KMS-11 (cell line): Measurements from ENCODE around the gene VEPH1.

Source experiments
- H2AFZ ChIP-seq: fragments of 200-600 bp; sonication (generic); 2 replicates; pipeline ENCODE4 v1.6.1; 2016; ENCODE audit warnings: antibody characterized with exemption, mixed run types, low read depth
- H3K27ac ChIP-seq: fragments of 200-600 bp; sonication (generic); 2 replicates; pipeline ENCODE4 v1.6.1; 2016; ENCODE audit warnings: mild to moderate bottlenecking, mixed run types
- H3K27me3 ChIP-seq: fragments of 200-600 bp; sonication (generic); 2 replicates; pipeline ENCODE4 v1.6.1; 2017; ENCODE audit warnings: mild to moderate bottlenecking, low read depth, mixed run types, moderate library complexity; ENCODE audit not compliant: insufficient read depth
- H3K36me3 ChIP-seq: fragments of 200-600 bp; sonication (generic); 2 replicates; pipeline ENCODE4 v1.6.1; 2017; ENCODE audit warnings: mild to moderate bottlenecking, mixed run types; ENCODE audit not compliant: insufficient read depth
- H3K4me1 ChIP-seq: fragments of 200-600 bp; sonication (generic); 2 replicates; pipeline ENCODE4 v1.6.1; 2016; ENCODE audit warnings: mild to moderate bottlenecking, low read depth, mixed run types; ENCODE audit not compliant: poor library complexity, severe bottlenecking
- H3K4me2 ChIP-seq: fragments of 200-600 bp; sonication (generic); 2 replicates; pipeline ENCODE4 v1.7.0; 2016; ENCODE audit warnings: mild to moderate bottlenecking, mixed run types
- H3K4me3 ChIP-seq: fragments of 200-600 bp; sonication (generic); IDR thresholded peaks from 2 replicates; pipeline ENCODE4 v1.6.1; 2017; ENCODE audit warnings: low read depth, low read length, mixed read lengths; ENCODE audit not compliant: insufficient read depth
- H3K79me2 ChIP-seq: fragments of 200-600 bp; sonication (generic); 2 replicates; pipeline ENCODE4 v1.6.1; 2016; ENCODE audit warnings: low read depth, mixed run types; ENCODE audit not compliant: insufficient read depth
- H3K9ac ChIP-seq: fragments of 200-600 bp; sonication (generic); 2 replicates; pipeline ENCODE4 v1.6.1; 2016; ENCODE audit warnings: mild to moderate bottlenecking, mixed run types
- H4K20me1 ChIP-seq: fragments of 200-600 bp; sonication (generic); 2 replicates; pipeline ENCODE4 v1.6.1; 2016; ENCODE audit warnings: mild to moderate bottlenecking, mixed run types; ENCODE audit not compliant: insufficient read depth
- TF ChIP-seq, protein P1 (sequence below): fragments of 200-600 bp; sonication (generic); conservative IDR thresholded peaks from 2 replicates; pipeline ENCODE4 v1.6.1; 2017; ENCODE audit warnings: low read depth, mild to moderate bottlenecking, antibody characterized with exemption, low read length, moderate library complexity, mixed read lengths

The VEPH1 gene

DNA sequence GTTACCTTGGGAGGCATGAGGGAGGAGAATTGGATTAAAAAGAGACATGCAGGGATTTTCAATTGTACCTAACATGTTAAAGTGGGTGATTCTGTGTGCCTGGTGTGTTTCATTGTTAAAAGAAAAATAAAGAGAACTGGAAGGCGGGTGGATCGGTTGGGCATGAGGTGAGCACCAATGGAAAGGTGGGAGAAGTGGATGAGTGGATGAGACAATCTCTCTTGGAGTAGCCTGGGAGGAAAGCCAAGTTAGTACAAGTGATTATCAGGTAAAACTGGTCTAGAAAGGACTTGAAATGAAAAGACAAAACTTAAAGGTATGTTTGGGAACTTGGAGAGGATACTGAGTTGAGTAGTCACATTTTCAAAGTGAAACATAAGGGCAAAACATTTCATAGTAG, 12.1 kb downstream of the VEPH1 start:
- Histone ChIP-seq H4K20me1 (no peaks in the 10 kb centered on the region), H3K4me2 (no peak overlapping the region), H2AFZ (no peak overlapping the region), H3K27me3 (no peaks in the 10 kb centered on the region), H3K79me2 (no peaks in the 10 kb centered on the region), H3K4me3 (no peak overlapping the region), H3K9ac (no peak overlapping the region), H3K36me3 (no peaks in the 10 kb centered on the region), H3K27ac (no peak overlapping the region), H3K4me1 (no peaks in the 10 kb centered on the region)
- TF ChIP-seq, protein P1, sequence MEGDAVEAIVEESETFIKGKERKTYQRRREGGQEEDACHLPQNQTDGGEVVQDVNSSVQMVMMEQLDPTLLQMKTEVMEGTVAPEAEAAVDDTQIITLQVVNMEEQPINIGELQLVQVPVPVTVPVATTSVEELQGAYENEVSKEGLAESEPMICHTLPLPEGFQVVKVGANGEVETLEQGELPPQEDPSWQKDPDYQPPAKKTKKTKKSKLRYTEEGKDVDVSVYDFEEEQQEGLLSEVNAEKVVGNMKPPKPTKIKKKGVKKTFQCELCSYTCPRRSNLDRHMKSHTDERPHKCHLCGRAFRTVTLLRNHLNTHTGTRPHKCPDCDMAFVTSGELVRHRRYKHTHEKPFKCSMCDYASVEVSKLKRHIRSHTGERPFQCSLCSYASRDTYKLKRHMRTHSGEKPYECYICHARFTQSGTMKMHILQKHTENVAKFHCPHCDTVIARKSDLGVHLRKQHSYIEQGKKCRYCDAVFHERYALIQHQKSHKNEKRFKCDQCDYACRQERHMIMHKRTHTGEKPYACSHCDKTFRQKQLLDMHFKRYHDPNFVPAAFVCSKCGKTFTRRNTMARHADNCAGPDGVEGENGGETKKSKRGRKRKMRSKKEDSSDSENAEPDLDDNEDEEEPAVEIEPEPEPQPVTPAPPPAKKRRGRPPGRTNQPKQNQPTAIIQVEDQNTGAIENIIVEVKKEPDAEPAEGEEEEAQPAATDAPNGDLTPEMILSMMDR: no peak

DNA sequence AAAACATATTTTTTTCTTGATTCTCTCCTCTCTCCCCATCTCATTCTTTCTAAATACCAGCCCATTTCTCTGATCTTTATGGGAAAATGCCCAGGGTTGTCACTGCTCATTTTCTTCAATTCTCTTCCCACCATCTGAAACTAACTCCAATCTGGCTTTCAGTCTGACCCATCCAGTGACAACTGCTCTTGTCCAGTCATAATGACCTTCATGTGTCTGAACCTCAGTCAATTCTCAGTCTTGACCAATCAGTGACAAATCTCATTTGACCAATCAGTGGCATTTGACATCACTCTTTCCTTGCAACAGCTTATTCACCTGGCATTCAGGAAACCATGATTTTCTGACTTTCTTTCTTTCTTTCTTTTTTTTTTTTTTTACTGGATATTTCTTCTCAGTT, 15.1 kb downstream of the VEPH1 start:
- H3K9ac ChIP-seq: no peak overlapping the region
- no peaks in the 10 kb centered on the region for H4K20me1 ChIP-seq
- no peak overlapping the region for H2AFZ ChIP-seq
- H3K4me3 ChIP-seq: no peak overlapping the region
- H3K36me3 ChIP-seq: no peaks in the 10 kb centered on the region
- H3K4me1 ChIP-seq: no peaks in the 10 kb centered on the region
- no peak overlapping the region for H3K27ac ChIP-seq
- TF ChIP-seq, protein P1: no peak
- H3K27me3 ChIP-seq: no peaks in the 10 kb centered on the region
- no peak overlapping the region for H3K4me2 ChIP-seq
- no peaks in the 10 kb centered on the region for H3K79me2 ChIP-seq

DNA sequence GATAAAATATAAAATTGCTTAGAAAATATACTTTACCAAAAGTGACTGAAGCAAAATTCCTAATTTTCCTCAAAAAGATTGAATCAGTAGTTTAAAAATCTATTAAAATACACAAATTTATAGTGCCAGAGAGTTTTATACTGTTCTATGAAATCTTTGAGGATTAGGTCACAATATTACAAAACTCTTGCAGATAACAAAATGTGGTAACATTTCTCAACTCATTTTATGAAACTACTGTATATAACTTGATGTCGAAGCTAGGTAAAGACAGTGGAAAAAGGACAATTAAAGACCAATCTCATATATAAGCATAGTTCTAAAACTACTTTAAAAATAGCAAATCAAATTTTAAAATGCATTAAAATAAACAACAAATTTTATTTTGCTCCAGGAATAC, 15.9 kb downstream of the VEPH1 start:
- Histone ChIP-seq H3K36me3 (no peaks in the 10 kb centered on the region), H4K20me1 (no peaks in the 10 kb centered on the region), H3K4me2 (no peak overlapping the region), H3K4me3 (no peak overlapping the region), H2AFZ (no peak overlapping the region), H3K9ac (no peak overlapping the region), H3K4me1 (no peaks in the 10 kb centered on the region), H3K27me3 (no peaks in the 10 kb centered on the region), H3K79me2 (no peaks in the 10 kb centered on the region), H3K27ac (no peak overlapping the region)
- TF ChIP-seq, protein P1: no peak

DNA sequence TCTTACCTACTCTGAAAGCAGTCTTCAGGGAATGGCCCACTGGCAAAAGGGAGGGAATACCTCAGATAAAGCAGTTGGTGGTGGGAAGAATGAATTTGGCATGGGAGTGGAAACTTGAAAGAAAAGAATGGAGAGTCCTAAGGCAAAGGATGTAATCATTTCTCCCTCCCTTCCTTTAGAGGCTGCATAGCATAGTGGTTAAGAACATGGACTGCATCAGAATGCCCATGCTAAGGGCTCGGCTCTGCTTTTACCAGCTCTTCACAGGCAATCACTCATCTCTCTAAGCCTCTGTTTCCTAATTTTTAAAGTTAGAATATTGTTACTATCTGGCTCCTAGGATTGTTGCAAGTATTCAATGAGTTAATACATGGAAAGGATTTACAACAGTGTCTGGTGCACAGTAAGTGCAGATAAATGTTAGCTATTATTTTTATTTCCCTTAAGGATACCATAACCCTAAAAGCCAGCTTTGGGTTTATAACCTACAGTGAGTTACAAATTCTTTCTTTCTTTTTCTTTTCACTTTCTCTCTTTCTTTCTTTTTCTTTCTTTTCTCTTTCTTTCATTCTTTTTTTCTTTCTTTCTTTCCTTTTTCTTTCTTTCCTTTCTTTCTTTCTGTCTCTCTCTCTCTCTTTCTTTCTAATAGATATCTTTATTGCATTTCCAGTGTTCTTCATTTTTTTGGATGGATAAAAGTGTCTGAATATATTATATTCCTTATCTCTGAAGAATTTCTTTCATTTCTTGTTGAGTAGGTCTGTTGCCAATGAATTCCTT, 23.6 kb downstream of the VEPH1 start:
- Histone ChIP-seq H2AFZ (no peak overlapping the region), H3K9ac (no peak overlapping the region), H3K4me3 (no peak overlapping the region), H3K79me2 (no peaks in the 10 kb centered on the region), H3K27ac (no peak overlapping the region), H3K4me1 (no peaks in the 10 kb centered on the region), H4K20me1 (no peaks in the 10 kb centered on the region), H3K36me3 (no peaks in the 10 kb centered on the region), H3K4me2 (no peak overlapping the region), H3K27me3 (no peaks in the 10 kb centered on the region)
- TF ChIP-seq, protein P1: no peak
